HepG2 (cell line): ENCODE measurements around the gene B3GALT6. TPM values are rescaled to one million over a fixed set of nuclear protein-coding genes. Genes with fewer than 3 reads are reported as not detected.

ENCODE experiments used
- DRAP1 ChIP-seq: IDR thresholded peaks from 2 replicates; pipeline ENCODE4 v1.6.1; 2016; ENCODE audit warnings: missing genetic modification reagents, missing compliant biosample characterization
- ETV5 ChIP-seq: IDR thresholded peaks from 2 replicates; pipeline ENCODE4 v1.6.1; 2018; ENCODE audit warnings: missing biosample characterization, missing genetic modification reagents, inconsistent platforms, borderline replicate concordance
- GPBP1L1 ChIP-seq: sonication (generic); formaldehyde crosslinking; IDR thresholded peaks from 2 replicates; pipeline ENCODE4 v1.5.0; 2020; ENCODE audit warnings: mild to moderate bottlenecking, missing genetic modification reagents
- HOMEZ ChIP-seq: IDR thresholded peaks from 2 replicates; pipeline ENCODE4 v1.6.1; 2016; ENCODE audit warnings: low read depth
- ISX ChIP-seq: sonication (generic); formaldehyde crosslinking; conservative IDR thresholded peaks from 2 replicates; pipeline ENCODE4 v1.5.0; 2020; ENCODE audit warnings: missing genetic modification reagents
- SMAD9 ChIP-seq: sonication (generic); formaldehyde crosslinking; IDR thresholded peaks from 2 replicates; pipeline ENCODE4 v1.5.1; 2020; ENCODE audit warnings: mild to moderate bottlenecking, missing genetic modification reagents
- SOX13 ChIP-seq, 3 experiments: fragments of 450-650 bp in 1 of 3; sonication (generic) in 1 of 3; formaldehyde crosslinking in 1 of 3; IDR thresholded peaks in 2 of 3; conservative IDR thresholded peaks in 1 of 3; 2 replicates each; pipeline versions ENCODE4 v1.5.0 to v1.6.1; 2016 to 2020; ENCODE audit warnings: antibody characterized with exemption in 1 of 3, mild to moderate bottlenecking in 1 of 3, missing compliant biosample characterization in 1 of 3, missing genetic modification reagents in 1 of 3, moderate library complexity in 1 of 3
- TAF1 ChIP-seq: sonication (generic); formaldehyde crosslinking; IDR thresholded peaks from 2 replicates; pipeline ENCODE4 v1.4.0; 2020; ENCODE audit warnings: missing genetic modification reagents
- TCF12 ChIP-seq, 2 experiments: fragments of 450-650 bp in 1 of 2; sonication (generic) in 1 of 2; formaldehyde crosslinking in 1 of 2; IDR thresholded peaks; 2 replicates each; pipeline versions ENCODE4 v1.6.1 to v1.8.0; 2017 to 2022; ENCODE audit warnings: antibody characterized with exemption in 1 of 2, mild to moderate bottlenecking in 1 of 2, missing genetic modification reagents in 1 of 2, moderate library complexity in 1 of 2
- THRA ChIP-seq: sonication (generic); formaldehyde crosslinking; IDR thresholded peaks from 2 replicates; pipeline ENCODE4 v1.4.0; 2020; ENCODE audit warnings: missing genetic modification reagents, borderline replicate concordance
- XBP1 ChIP-seq: sonication (generic); formaldehyde crosslinking; IDR thresholded peaks from 2 replicates; pipeline ENCODE4 v1.5.0; 2020; ENCODE audit warnings: missing genetic modification reagents
- ZFP91 ChIP-seq: sonication (generic); formaldehyde crosslinking; IDR thresholded peaks from 2 replicates; pipeline ENCODE4 v1.9.0; 2022; ENCODE audit warnings: missing genetic modification reagents, mild to moderate bottlenecking, borderline replicate concordance
- ZNF446 ChIP-seq: sonication (generic); formaldehyde crosslinking; IDR thresholded peaks from 2 replicates; pipeline ENCODE4 v1.5.0; 2020; ENCODE audit warnings: mild to moderate bottlenecking, missing genetic modification reagents
- ZNF547 ChIP-seq: sonication (generic); formaldehyde crosslinking; IDR thresholded peaks from 2 replicates; pipeline ENCODE4 v1.5.1; 2020; ENCODE audit warnings: mild to moderate bottlenecking, missing genetic modification reagents
- ZNF607 ChIP-seq: sonication (generic); formaldehyde crosslinking; IDR thresholded peaks from 2 replicates; pipeline ENCODE4 v1.5.1; 2020; ENCODE audit warnings: missing genetic modification reagents, mild to moderate bottlenecking, borderline replicate concordance
- ZSCAN25 ChIP-seq: sonication (generic); formaldehyde crosslinking; IDR thresholded peaks from 2 replicates; pipeline ENCODE4 v1.8.0; 2022; ENCODE audit warnings: mild to moderate bottlenecking, missing genetic modification reagents
- ZXDC ChIP-seq: sonication (generic); formaldehyde crosslinking; IDR thresholded peaks from 2 replicates; pipeline ENCODE4 v1.5.0; 2020; ENCODE audit warnings: mild to moderate bottlenecking, missing genetic modification reagents
- polyA plus RNA-seq, 8 experiments: library from polyadenylated mRNA; depleted of rRNA in 3 of 8; stranded (reverse) in 7 of 8; unstranded in 1 of 8; fragments of >200 nt; fragmentation: Illumina TruSeq in 4 of 8; extraction: Trizol in 4 of 8; gene quantifications; 2 replicates each; pipeline versions ENCODE4 v1.2.1 to v1.2.3, GENCODE V29; 2011 to 2016; ENCODE audit warnings: low read depth in 4 of 8, missing spikeins in 1 of 8, mixed read lengths in 1 of 8; ENCODE audit not compliant: insufficient read depth in 1 of 8
- total RNA-seq, 5 experiments: library from RNA; depleted of rRNA; stranded (reverse); fragments of >200 nt; fragmentation: Illumina TruSeq; extraction: Trizol; gene quantifications; 2 replicates each; pipeline ENCODE4 v1.2.3, GENCODE V29; 2016; ENCODE audit warnings: low read depth in 1 of 5

Gene B3GALT6
- total and polyA plus RNA-seq, 2 of the 13 experiments (the other 11 are each of a cell fraction or from before 2014, with no cell fraction given): 3.9 to 14.2 TPM

- no peak for TF ChIP-seq DRAP1
- peak; percentile 68; the same call in 1 of the 2 replicates for TF ChIP-seq ISX (CRISPR knock-in tag)
- no peak for TF ChIP-seq XBP1
- peak; percentile 83; the same call in 1 of the 2 replicates for TF ChIP-seq ETV5 (CRISPR knock-in tag)
- TF ChIP-seq SOX13 (IDR thresholded peaks at IDR 0.05): no peak; the same call in 1 of the 2 replicates
- 0 out of 4 replicates have a peak, but pooled peaks of 1 of the 2 experiments have one; percentile 23 for TF ChIP-seq SOX13 (CRISPR knock-in tag; conservative IDR thresholded peaks at IDR 0.05 in 1 of 2, IDR thresholded peaks at IDR 0.05 in 1 of 2)
- no peak for TF ChIP-seq TCF12 (IDR thresholded peaks at IDR 0.05)
- peak; percentile 79 for TF ChIP-seq TCF12 (CRISPR knock-in tag; IDR thresholded peaks at IDR 0.05)
- peak; percentile 51; the same call in 1 of the 2 replicates for TF ChIP-seq TAF1 (CRISPR knock-in tag)
- no peak for TF ChIP-seq GPBP1L1
- no peak for TF ChIP-seq ZXDC (CRISPR knock-in tag)
- TF ChIP-seq ZNF607 (CRISPR knock-in tag): 0 out of 2 replicates have a peak, but pooled peaks have one; percentile 24
- no peak for TF ChIP-seq SMAD9
- TF ChIP-seq ZNF547 (CRISPR knock-in tag): 0 out of 2 replicates have a peak, but pooled peaks have one; percentile 29
- TF ChIP-seq ZSCAN25 (CRISPR knock-in tag): peak; percentile 95
- peak; percentile 92 for TF ChIP-seq ZFP91
- TF ChIP-seq THRA (CRISPR knock-in tag): 0 out of 2 replicates have a peak, but pooled peaks have one; percentile 8
- TF ChIP-seq ZNF446 (CRISPR knock-in tag): 0 out of 2 replicates have a peak, but pooled peaks have one; percentile 45
- TF ChIP-seq HOMEZ (CRISPR knock-in tag): no peak
Measured at GRCh38 chr1:1281533-1282321, 49.7 kb downstream of the B3GALT6 start (continued).
